K562 (cell line): ENCODE measurements around the gene TGFA. TPM values are rescaled to one million over a fixed set of nuclear protein-coding genes. Genes with fewer than 3 reads are reported as not detected.
A peak's percentile ranks its signal among the peaks of the same experiment; 100 is the strongest.

Experiments
- ATAC-seq: fragments of 200-7000 bp; cut with Tn5 transposase; 3 replicates; pipeline ENCODE4 v1.9.1; 2020; ENCODE audit warnings: moderate library complexity
- BruUV-seq: library from RNA; stranded (reverse); fragments of 400-500 nt; replicated peaks from 2 replicates; lab custom pipeline; 2021; lab: Mats Ljungman, UMichigan
- CTCF ChIA-PET: fragments of 300-600 bp; formaldehyde crosslinking; extraction: SDS; loops from one replicate; lab custom pipeline; 2021; ENCODE audit warnings: low intra/inter-chr PET ratio; lab: Yijun Ruan, JAX
- POLR2A ChIA-PET: fragments of 300-600, 350-650 bp; sonication (Branson Sonifier 250); formaldehyde crosslinking; extraction: SDS; loops from one replicate; lab custom pipeline; 2021; ENCODE audit warnings: antibody characterized with exemption, inconsistent platforms; lab: Yijun Ruan, JAX
- DNase-seq, 4 experiments: peaks; one replicate each; pipeline versions ENCODE4 v3.0.0 to v3.0.0-alpha.2; 2011 to 2018; ENCODE audit warnings: low spot score in 3 of 4, mixed read lengths in 3 of 4; ENCODE audit errors: extremely low read depth in 1 of 4
- FAIRE-seq: peaks from 2 replicates; lab custom pipeline; 2011; peaks lifted over from hg19 to GRCh38; lab: Jason Lieb, UNC
- H2AFZ ChIP-seq: 2 replicates; pipeline ENCODE4 v1.6.0; 2011; ENCODE audit warnings: low read depth, low read length, control low read depth, inconsistent platforms
- H3K27ac ChIP-seq: fragments of 200-600 bp; 3 replicates; pipeline ENCODE4 v1.8.0; 2011; ENCODE audit warnings: low read depth, mild to moderate bottlenecking, control low read depth, inconsistent platforms, low read length, moderate library complexity, mixed read lengths; ENCODE audit errors: extremely low read depth
- H3K27me3 ChIP-seq, 2 experiments: fragments of 300-600 bp in 1 of 2; 2 replicates in 1 of 2; 3 replicates in 1 of 2; pipeline versions ENCODE4 v1.6.0 to v1.8.0; 2011; ENCODE audit warnings: inconsistent platforms in 2 of 2, low read length in 2 of 2, mild to moderate bottlenecking in 1 of 2, mixed read lengths in 1 of 2, moderate library complexity in 1 of 2; ENCODE audit not compliant: control insufficient read depth in 2 of 2, insufficient read depth in 2 of 2
- H3K36me3 ChIP-seq: fragments of 300-600 bp; 3 replicates; pipeline ENCODE4 v1.8.0; 2011; ENCODE audit warnings: mild to moderate bottlenecking, low read length, inconsistent platforms; ENCODE audit not compliant: control insufficient read depth, insufficient read depth
- H3K4me1 ChIP-seq, 2 experiments: fragments of 200-600 bp in 1 of 2; replicated peaks in 1 of 2; 2 replicates in 1 of 2; 3 replicates in 1 of 2; pipeline versions ENCODE4 v1.5.1 to v1.8.0; 2011; ENCODE audit warnings: inconsistent platforms in 2 of 2, low read length in 2 of 2, mild to moderate bottlenecking in 1 of 2, mixed read lengths in 1 of 2, moderate library complexity in 1 of 2; ENCODE audit not compliant: control insufficient read depth in 2 of 2, insufficient read depth in 2 of 2
- H3K4me2 ChIP-seq: 2 replicates; pipeline ENCODE4 v1.6.1; 2011; ENCODE audit warnings: low read length, control low read depth, inconsistent platforms, mixed read lengths; ENCODE audit not compliant: insufficient read depth
- H3K4me3 ChIP-seq: fragments of 200-600 bp; sonication (generic), shearing (Covaris generic); 2 replicates; pipeline ENCODE4 v1.5.1; 2016; ENCODE audit warnings: control low read depth, inconsistent platforms
- H3K79me2 ChIP-seq: fragments of 200-600 bp; 3 replicates; pipeline ENCODE4 v1.8.0; 2011; ENCODE audit warnings: low read length, inconsistent platforms; ENCODE audit not compliant: control insufficient read depth, insufficient read depth
- H3K9ac ChIP-seq, 2 experiments: 2 replicates each; pipeline versions ENCODE4 v1.6.0 to v1.6.1; 2011; ENCODE audit warnings: low read depth in 2 of 2, low read length in 2 of 2, control low read depth in 1 of 2, inconsistent platforms in 1 of 2, mild to moderate bottlenecking in 1 of 2, mixed read lengths in 1 of 2; ENCODE audit not compliant: insufficient read depth in 1 of 2
- H3K9me1 ChIP-seq: one replicate; pipeline ENCODE4 v1.6.0; 2011; ENCODE audit warnings: inconsistent platforms, mild to moderate bottlenecking, low read length, moderate library complexity; ENCODE audit not compliant: control insufficient read depth, insufficient read depth
- H3K9me3 ChIP-seq: replicated peaks from 2 replicates; pipeline ENCODE4 v1.5.1; 2011; ENCODE audit warnings: low read depth, low read length, inconsistent platforms; ENCODE audit not compliant: control insufficient read depth, insufficient read depth
- H4K20me1 ChIP-seq: replicated peaks from 2 replicates; pipeline ENCODE4 v1.6.1; 2011; ENCODE audit warnings: low read length, inconsistent platforms, mixed read lengths; ENCODE audit not compliant: control insufficient read depth, insufficient read depth
- MAFK ChIP-seq: IDR thresholded peaks from 2 replicates; pipeline ENCODE4 v1.6.1; 2011; ENCODE audit warnings: low read length, improper control_type of control experiment
- NCOA2 ChIP-seq, 2 experiments: fragments of 450-650 bp; IDR thresholded peaks; 2 replicates each; pipeline ENCODE4 v1.6.1; 2018; ENCODE audit warnings: mild to moderate bottlenecking in 2 of 2, moderate library complexity in 1 of 2; ENCODE audit not compliant: partially characterized antibody in 2 of 2
- RBM25 ChIP-seq: fragments of 200-400 bp; formaldehyde crosslinking; IDR thresholded peaks from 2 replicates; pipeline ENCODE4 v1.6.1; 2018; ENCODE audit warnings: low read length, low read depth, moderate library complexity; ENCODE audit not compliant: severe bottlenecking
- STAG1 ChIP-seq: sonication (generic); formaldehyde crosslinking; IDR thresholded peaks from 2 replicates; pipeline ENCODE4 v1.5.0; 2020; ENCODE audit warnings: missing genetic modification reagents, borderline replicate concordance
- ZNF146 ChIP-seq: IDR thresholded peaks from one replicate; pipeline ENCODE4 v1.6.1; 2018; ENCODE audit warnings: missing compliant biosample characterization; ENCODE audit not compliant: unreplicated experiment
- WGBS: fragments of 100-300 bp; shearing (Covaris generic); methylation state at CpG from one replicate; pipeline ENCODE4 v1.1.6; 2016; ENCODE audit warnings: low coverage, mixed read lengths; ENCODE audit not compliant: insufficient coverage; ENCODE audit errors: missing lambda C conversion rate; 5-methylcytosine and 5-hydroxymethylcytosine counted together
- in situ Hi-C: fragments of 300-500 bp; cut with MboI; formaldehyde crosslinking; loops from 4 replicates; pipeline ENCODE4 v1.15.0; 2018; ENCODE audit warnings: inconsistent platforms, mixed read lengths
- intact Hi-C: fragments of 100-400 bp; cut with micrococcal nuclease; formaldehyde crosslinking; loops from 2 replicates; pipeline ENCODE4 v1.14.2; 2022
- polyA plus RNA-seq, 8 experiments: library from polyadenylated mRNA; depleted of rRNA in 4 of 8; stranded (reverse) in 5 of 8; unstranded in 3 of 8; fragments of >200 nt; fragmentation: Nextera tagmentation in 2 of 8; fragmentation: Illumina TruSeq in 1 of 8; extraction: Ambion mirVana in 2 of 8; extraction: Trizol in 1 of 8; gene quantifications; 2 replicates each; pipeline versions ENCODE4 v1.2.1 to v1.2.3, GENCODE V29; 2011 to 2014; ENCODE audit warnings: inconsistent platforms in 1 of 8, missing spikeins in 1 of 8
- total RNA-seq, 7 experiments: library from RNA; depleted of rRNA in 6 of 7; stranded (reverse); fragments of >200 nt in 6 of 7; fragmentation: Illumina TruSeq in 2 of 7; extraction: Trizol in 2 of 7; gene quantifications; 2 replicates each; pipeline versions ENCODE4 v1.2.1 to v1.2.3, GENCODE V29; 2011 to 2021; ENCODE audit warnings: low replicate concordance in 1 of 7
- TF ChIP-seq, protein P1 (sequence below): sonication (generic); formaldehyde crosslinking; IDR thresholded peaks from 2 replicates; pipeline ENCODE4 v1.8.1; 2023; ENCODE audit warnings: mild to moderate bottlenecking, missing genetic modification reagents
- TF ChIP-seq, protein P2 (sequence below): sonication (generic); formaldehyde crosslinking; IDR thresholded peaks from 2 replicates; pipeline ENCODE4 v1.8.1; 2023; ENCODE audit warnings: mild to moderate bottlenecking, missing genetic modification reagents, moderate library complexity
- TF ChIP-seq, protein P3 (sequence below): fragments of 250-450 bp; sonication (Bioruptor Pico); IDR thresholded peaks from 2 replicates; pipeline ENCODE4 v1.8.0; 2022; ENCODE audit warnings: inconsistent platforms, mild to moderate bottlenecking, moderate library complexity, borderline replicate concordance

The TGFA gene
- total and polyA plus RNA-seq, 9 of the 15 experiments (the other 6 are each of a cell fraction or from before 2014, with no cell fraction given), result not detected

DNA sequence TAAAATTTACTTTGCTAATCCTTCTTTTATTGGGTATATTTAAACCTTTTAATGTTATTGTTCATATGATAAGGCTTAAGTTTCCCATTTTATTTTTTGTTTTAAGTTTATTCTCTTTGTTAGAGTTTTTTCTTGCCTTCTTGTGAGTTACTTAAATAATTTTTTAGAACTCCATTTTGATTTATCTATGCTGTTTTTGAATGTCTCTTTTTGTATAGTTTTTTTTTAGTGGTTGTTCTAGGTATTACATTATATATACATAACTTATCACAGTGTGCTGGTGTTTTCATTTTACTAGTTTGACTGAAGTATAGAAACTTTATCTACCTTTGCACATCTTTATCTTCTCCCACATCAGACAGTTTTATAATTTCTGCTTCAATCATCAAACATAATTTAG lies 49.4 kb upstream of the TGFA start (continued):
- TF ChIP-seq, protein P1, sequence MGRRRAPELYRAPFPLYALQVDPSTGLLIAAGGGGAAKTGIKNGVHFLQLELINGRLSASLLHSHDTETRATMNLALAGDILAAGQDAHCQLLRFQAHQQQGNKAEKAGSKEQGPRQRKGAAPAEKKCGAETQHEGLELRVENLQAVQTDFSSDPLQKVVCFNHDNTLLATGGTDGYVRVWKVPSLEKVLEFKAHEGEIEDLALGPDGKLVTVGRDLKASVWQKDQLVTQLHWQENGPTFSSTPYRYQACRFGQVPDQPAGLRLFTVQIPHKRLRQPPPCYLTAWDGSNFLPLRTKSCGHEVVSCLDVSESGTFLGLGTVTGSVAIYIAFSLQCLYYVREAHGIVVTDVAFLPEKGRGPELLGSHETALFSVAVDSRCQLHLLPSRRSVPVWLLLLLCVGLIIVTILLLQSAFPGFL, result no peak

DNA sequence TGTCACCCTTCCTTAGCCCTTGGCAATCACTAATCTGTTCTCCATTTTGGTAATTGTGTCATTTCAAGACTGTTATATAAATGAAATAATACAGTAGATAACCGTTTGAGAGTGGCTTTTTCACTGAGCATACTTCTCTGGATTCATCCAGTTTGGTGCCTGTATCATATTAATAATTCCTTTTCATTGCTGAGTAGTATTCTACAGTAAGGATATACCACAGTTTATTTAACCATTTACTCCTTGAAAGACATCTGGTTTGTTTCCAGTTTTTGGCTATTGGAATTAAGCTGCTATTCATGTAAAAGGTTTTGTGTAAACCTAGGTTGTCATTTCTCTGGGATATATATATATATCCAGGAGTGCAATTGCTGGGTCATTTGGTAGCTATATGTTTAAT lies 44.6 kb upstream of the TGFA start:
- ChIA-PET POLR2A (interaction anchor here (1.5 kb wide), 1 partner anchor 12 kb away, joined by 7 read pairs; no protein-coding TSS in a partner anchor), CTCF (no interaction called here)
- Histone ChIP-seq H3K4me1 (no peaks in the 10 kb centered on the region), H3K9me1 (no peaks in the 10 kb centered on the region), H3K4me3 (no peak overlapping the region), H2AFZ (no peak overlapping the region), H3K79me2 (no peaks in the 10 kb centered on the region), H3K36me3 (no peaks in the 10 kb centered on the region), H4K20me1 (no peaks in the 10 kb centered on the region), H3K9me3 (no peaks in the 10 kb centered on the region), H3K27me3 (peaks cover 2 to 13% of the 10 kb centered on the region in 2 experiments; a peak in 2 of 5 replicates), H3K9ac (no peak overlapping the region), H3K27ac (no peak overlapping the region), H3K4me2 (no peak overlapping the region)
- BruUV-seq, result no TSS peak
- no peak for DNase-seq
- intact Hi-C loops (no loop called here), in situ Hi-C loops (no loop called here)
- 0% methylated on average over 1 of the region's 1 CpG for WGBS
- TF ChIP-seq ZNF146 (CRISPR knock-in tag) (peak; percentile 46), NCOA2 (IDR thresholded peaks at IDR 0.05; ENCODE audit: partially characterized antibody in 2 of 2) (no peak), RBM25 (peak; percentile 82), STAG1 (CRISPR knock-in tag) (no peak), MAFK (no peak)
- TF ChIP-seq, protein P2, sequence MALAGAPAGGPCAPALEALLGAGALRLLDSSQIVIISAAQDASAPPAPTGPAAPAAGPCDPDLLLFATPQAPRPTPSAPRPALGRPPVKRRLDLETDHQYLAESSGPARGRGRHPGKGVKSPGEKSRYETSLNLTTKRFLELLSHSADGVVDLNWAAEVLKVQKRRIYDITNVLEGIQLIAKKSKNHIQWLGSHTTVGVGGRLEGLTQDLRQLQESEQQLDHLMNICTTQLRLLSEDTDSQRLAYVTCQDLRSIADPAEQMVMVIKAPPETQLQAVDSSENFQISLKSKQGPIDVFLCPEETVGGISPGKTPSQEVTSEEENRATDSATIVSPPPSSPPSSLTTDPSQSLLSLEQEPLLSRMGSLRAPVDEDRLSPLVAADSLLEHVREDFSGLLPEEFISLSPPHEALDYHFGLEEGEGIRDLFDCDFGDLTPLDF (CRISPR knock-in tag), result no peak
- TF ChIP-seq, protein P3, sequence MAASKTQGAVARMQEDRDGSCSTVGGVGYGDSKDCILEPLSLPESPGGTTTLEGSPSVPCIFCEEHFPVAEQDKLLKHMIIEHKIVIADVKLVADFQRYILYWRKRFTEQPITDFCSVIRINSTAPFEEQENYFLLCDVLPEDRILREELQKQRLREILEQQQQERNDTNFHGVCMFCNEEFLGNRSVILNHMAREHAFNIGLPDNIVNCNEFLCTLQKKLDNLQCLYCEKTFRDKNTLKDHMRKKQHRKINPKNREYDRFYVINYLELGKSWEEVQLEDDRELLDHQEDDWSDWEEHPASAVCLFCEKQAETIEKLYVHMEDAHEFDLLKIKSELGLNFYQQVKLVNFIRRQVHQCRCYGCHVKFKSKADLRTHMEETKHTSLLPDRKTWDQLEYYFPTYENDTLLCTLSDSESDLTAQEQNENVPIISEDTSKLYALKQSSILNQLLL (CRISPR knock-in tag), result no peak
- no peak for FAIRE-seq
- ATAC-seq, result no peak
